Testis (tissue), 3 donors: ENCODE data around the gene ZNF473. TPM values are rescaled to one million over a fixed set of nuclear protein-coding genes. Genes with fewer than 3 reads are reported as not detected.
"Not testable (repeated sequence)": the region's sequence is repeated elsewhere in the genome, so short reads cannot be mapped to it uniquely, and the experiment has no call there.

Experiments
- DNase-seq: peaks from one replicate; pipeline ENCODE4 v3.0.0-alpha.2; 2019
- H3K27ac ChIP-seq, 2 donors: fragments of 200-600 bp; sonication (generic); one replicate each; pipeline ENCODE4 v1.5.1; 2019
- H3K27me3 ChIP-seq: fragments of 200-600 bp; sonication (generic); one replicate; pipeline ENCODE4 v1.5.1; 2019
- H3K36me3 ChIP-seq: fragments of 200-600 bp; sonication (generic); one replicate; pipeline ENCODE4 v1.5.1; 2017; ENCODE audit warnings: low read depth; ENCODE audit errors: missing control alignments
- H3K4me1 ChIP-seq: fragments of 200-600 bp; sonication (generic); one replicate; pipeline ENCODE4 v1.5.1; 2019
- H3K4me3 ChIP-seq, 2 donors: fragments of 200-600 bp; sonication (generic); one replicate each; pipeline ENCODE4 v1.5.1; 2017 to 2019
- H3K9me3 ChIP-seq: fragments of 200-600 bp; sonication (generic); one replicate; pipeline ENCODE4 v1.5.1; 2017
- CTCF ChIP-seq, 3 experiments: fragments of 450-650 bp in 2 of 3; fragments of 200-600 bp in 1 of 3; sonication (generic) in 1 of 3; IDR thresholded peaks; one replicate each; pipeline ENCODE4 v1.5.1; 2016 to 2019; ENCODE audit warnings: antibody characterized with exemption in 3 of 3, mild to moderate bottlenecking in 2 of 3, moderate library complexity in 1 of 3
- POLR2A ChIP-seq: fragments of 450-650 bp; IDR thresholded peaks from one replicate; pipeline ENCODE4 v1.6.1; 2017; ENCODE audit warnings: antibody characterized with exemption, mild to moderate bottlenecking, moderate library complexity
- WGBS, 2 donors: methylation state at CpG; one replicate each; pipeline ENCODE4 v1.1.5; 2018; 5-methylcytosine and 5-hydroxymethylcytosine counted together
- intact Hi-C: fragments of 100-400 bp; cut with DNase I; formaldehyde crosslinking; loops from one replicate; pipeline ENCODE4 v1.15.1; 2023; ENCODE audit warnings: low total_unique reads
- polyA plus RNA-seq: library from polyadenylated mRNA; stranded (reverse); fragments of 350-450 nt; fragmentation: Illumina TruSeq; extraction: RNeasy Lipid Tissue Mini Kit (QIAGEN cat#74804); gene quantifications from one replicate; pipeline ENCODE4 v1.2.3, GENCODE V29; 2014; ENCODE audit warnings: low read depth, low replicate concordance; ENCODE audit not compliant: insufficient read depth
- total RNA-seq, 2 donors: library from RNA; depleted of rRNA; stranded (reverse); fragments of >200 nt; gene quantifications; one replicate each; pipeline ENCODE4 v1.2.3, GENCODE V29; 2016

Gene ZNF473
- total and polyA plus RNA-seq, 3 donors from 2014 or later = 77.7 to 106 (median 92.8) TPM

- 85 to 89% methylated on average over 10 of the region's 10 CpGs for WGBS, 2 donors
- Histone ChIP-seq H3K4me3 (no peak overlapping the region), H3K9me3 (no peaks in the 10 kb centered on the region), H3K27ac (no peak overlapping the region), H3K27me3 (no peaks in the 10 kb centered on the region), H3K4me1 (no peaks in the 10 kb centered on the region), H3K36me3 (no peaks in the 10 kb centered on the region)
- intact Hi-C loops = no loop called here
- no peak for DNase-seq
- no peak for TF ChIP-seq CTCF (IDR thresholded peaks at IDR 0.05)
- TF ChIP-seq POLR2A = no peak
These were observed 40.1 kb downstream of the ZNF473 start for GRCh38 chr19:50065938-50066337.

DNA sequence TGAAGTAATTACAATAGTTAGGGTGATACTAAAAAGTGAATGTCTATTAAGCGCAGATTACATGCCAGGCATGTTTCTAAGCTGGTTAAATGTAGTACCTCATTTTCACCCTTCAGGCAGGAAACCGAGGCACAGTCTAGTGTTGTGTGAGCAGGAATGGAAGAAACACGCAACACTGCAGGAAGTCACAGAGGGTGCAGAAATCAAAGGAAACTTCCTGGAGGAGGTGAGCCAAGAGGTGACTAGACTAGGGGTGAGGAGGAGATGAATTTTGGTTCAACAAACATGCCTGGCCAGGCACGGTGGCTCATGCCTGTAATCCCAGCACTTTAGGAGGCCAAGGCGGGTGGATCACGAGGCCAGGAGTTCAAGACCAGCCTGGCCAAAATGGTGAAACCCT, 41.8 kb downstream of the ZNF473 start:
- no peak for DNase-seq
- intact Hi-C loops = no loop called here
- 85 to 88% methylated on average over 6 of the region's 6 CpGs for WGBS, 2 donors
- H3K4me3 ChIP-seq = no peak overlapping the region
- H3K36me3 ChIP-seq = no peaks in the 10 kb centered on the region
- H3K4me1 ChIP-seq = no peaks in the 10 kb centered on the region
- no peaks in the 10 kb centered on the region for H3K9me3 ChIP-seq
- TF ChIP-seq POLR2A (no peak), CTCF (IDR thresholded peaks at IDR 0.05) (no peak)
- no peaks in the 10 kb centered on the region for H3K27me3 ChIP-seq
- H3K27ac ChIP-seq = no peak overlapping the region

DNA sequence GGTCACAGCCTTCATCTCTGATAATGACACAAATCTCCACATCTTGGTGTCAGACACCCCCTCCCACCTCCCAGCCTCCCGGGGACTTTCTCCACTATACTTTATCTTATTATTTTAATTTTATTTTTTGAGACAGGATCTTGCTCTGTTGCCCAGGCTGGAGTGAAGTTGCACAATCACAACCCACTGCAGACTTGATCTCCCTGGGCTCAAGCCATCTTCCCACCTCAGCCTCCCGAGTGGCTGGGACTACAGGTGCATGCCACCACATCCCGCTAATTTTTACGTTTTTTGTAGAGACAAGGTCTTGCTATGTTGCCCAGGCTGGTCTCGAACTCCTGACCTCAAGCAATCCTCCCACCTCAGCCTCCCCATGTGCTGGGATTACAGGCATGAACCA, 42.6 kb downstream of the ZNF473 start:
- DNase-seq, H3K4me3 ChIP-seq, H3K27me3 ChIP-seq, H3K9me3 ChIP-seq, H3K36me3 ChIP-seq, H3K27ac ChIP-seq, intact Hi-C loops, H3K4me1 ChIP-seq: not testable (repeated sequence)
- 85 to 88% methylated on average over 5 of the region's 5 CpGs for WGBS, 2 donors

DNA sequence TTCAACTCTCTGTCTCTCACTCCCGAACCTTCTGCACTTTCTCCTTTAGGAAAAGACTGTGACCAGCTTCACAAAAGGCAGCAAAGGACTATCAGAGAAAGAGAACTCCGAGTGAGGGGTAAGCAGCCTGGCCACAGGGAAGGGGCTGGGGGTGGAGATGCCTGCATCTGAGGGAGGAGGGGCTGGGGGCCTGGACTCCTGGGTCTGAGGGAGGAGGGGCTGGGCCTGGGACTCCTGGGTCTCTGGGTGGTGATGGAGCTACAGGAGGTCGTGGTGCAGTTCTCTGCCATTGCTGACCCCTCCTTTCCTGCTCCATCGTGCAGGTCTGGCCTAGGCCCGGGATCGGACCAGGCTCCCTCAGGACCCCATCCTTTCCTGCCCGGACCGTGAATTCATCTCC, 49.3 kb downstream of the ZNF473 start:
- H3K27ac ChIP-seq, H3K9me3 ChIP-seq, H3K27me3 ChIP-seq, intact Hi-C loops, H3K4me1 ChIP-seq, H3K36me3 ChIP-seq, H3K4me3 ChIP-seq, DNase-seq: not testable (repeated sequence)
- 20 to 85% methylated on average over 1 to 3 of the region's 8 CpGs for WGBS, 2 donors

DNA sequence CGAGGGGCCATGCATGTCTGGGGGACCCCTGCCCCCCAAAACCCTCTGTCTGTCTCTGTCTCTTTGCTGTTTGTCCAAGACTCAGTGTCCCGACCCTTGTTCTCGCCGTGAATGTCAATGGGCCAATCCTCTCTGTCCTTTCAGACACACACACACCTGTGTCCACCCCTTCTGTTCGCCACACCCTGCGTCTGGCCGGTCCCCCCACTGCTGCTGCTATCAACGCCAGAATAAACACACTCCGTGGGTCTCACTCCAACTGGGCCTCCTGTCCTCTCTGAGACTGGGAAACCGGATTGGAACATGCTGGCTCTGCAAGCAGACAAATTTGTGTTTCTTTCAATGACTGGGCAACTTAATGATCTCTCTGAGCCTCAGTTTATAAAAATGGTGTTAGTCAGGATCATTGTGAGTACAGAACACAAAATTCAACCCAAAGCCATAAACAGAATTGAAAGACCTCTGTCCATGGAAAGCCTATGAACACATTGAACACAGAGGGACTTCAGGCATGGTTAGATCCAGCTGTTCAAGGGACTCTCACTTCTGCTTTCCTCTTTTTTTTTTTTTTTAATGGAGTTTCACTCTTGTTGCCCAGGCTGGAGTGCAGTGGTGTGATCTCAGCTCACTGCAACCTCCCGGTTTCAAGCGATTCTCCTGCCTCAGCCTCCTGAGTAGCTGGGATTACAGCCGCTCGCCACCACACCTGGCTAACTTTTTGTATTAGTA, 50.0 kb downstream of the ZNF473 start:
- H3K27ac ChIP-seq, H3K36me3 ChIP-seq, H3K9me3 ChIP-seq, H3K27me3 ChIP-seq, H3K4me3 ChIP-seq, H3K4me1 ChIP-seq, intact Hi-C loops, DNase-seq: not testable (repeated sequence)
- WGBS, 2 donors = 84 to 88% methylated on average over 13 of the region's 14 CpGs

DNA sequence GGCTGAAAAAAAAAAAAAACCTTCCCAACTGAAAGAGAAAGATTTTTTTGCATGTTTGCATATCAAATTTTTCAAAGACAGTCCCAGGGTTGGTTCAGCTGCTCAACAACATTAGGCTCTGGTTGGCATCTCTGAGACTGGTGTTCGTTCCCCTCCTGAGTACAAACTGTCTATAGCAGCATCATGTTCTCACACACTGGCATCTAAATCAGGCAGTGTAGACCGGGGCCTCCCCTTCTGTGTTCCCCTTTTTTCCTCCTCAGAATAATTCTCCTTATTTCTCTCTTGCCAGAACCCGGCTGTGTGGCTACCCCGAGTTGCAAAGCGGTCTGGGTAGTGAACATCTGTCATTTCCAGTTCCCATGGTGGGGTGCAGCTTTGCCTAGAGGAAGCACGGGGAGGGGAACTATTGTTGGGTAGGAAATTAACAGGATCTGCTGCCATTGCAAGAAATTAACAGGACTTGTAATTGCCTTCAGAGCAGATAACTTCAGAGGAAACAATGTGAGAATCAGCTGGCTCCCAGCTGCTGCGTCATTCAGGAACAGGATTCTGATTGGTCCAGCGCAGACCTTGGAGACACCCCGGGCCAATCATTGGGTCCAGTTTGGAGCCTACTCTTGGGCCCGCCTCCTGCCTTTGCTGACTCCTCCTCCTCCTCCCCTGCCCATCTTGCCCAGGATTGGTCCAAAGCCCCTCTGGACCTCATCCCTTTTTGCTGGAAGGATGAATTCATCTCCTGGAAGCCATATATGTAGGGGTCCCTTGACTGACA, 51.0 kb downstream of the ZNF473 start:
- H3K36me3 ChIP-seq, H3K4me1 ChIP-seq, H3K9me3 ChIP-seq, H3K27me3 ChIP-seq, H3K4me3 ChIP-seq, intact Hi-C loops, H3K27ac ChIP-seq: not testable (repeated sequence)
- DNase-seq = peak; percentile 49
- WGBS, 2 donors = 38 to 64% methylated on average over 6 to 10 of the region's 10 CpGs

GRCh38 chr19:50079014-50079413, 53.2 kb downstream of the ZNF473 start:
- intact Hi-C loops, DNase-seq, H3K36me3 ChIP-seq, H3K9me3 ChIP-seq, H3K4me1 ChIP-seq, H3K4me3 ChIP-seq, H3K27me3 ChIP-seq, H3K27ac ChIP-seq: not testable (repeated sequence)
- 93 to 96% methylated on average over 4 of the region's 5 CpGs for WGBS, 2 donors

DNA sequence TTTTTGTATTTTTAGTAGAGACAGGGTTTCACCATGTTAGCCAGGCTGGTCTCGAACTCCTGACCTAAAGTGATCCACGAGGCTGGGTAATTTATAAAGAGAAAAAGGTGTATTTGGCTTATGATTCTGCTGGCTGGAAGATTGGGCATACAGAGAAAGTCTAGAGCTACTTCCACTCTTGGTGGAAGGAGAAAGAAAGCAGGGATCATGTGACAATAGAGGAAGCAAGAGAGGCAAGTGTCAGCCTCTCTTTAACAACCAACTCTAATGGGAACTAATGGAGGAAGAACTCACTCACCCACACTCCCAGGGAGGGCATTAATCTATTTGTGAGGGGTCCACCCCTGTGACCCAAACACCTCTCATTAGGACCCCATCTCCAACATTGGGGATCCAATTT, 58.6 kb downstream of the ZNF473 start:
- not testable (repeated sequence) for H3K36me3 ChIP-seq

GRCh38 chr19:50087153-50087552, 61.3 kb downstream of the ZNF473 start:
- H3K36me3 ChIP-seq, H3K4me3 ChIP-seq, H3K4me1 ChIP-seq, DNase-seq, H3K9me3 ChIP-seq, H3K27ac ChIP-seq, intact Hi-C loops, H3K27me3 ChIP-seq: not testable (repeated sequence)
- WGBS, 2 donors = 66 to 92% methylated on average over 4 of the region's 4 CpGs

More for the DNA sequence above, 58.6 kb downstream of the ZNF473 start:
- H3K4me3 ChIP-seq, intact Hi-C loops, DNase-seq, H3K27ac ChIP-seq, H3K9me3 ChIP-seq, H3K4me1 ChIP-seq, H3K27me3 ChIP-seq: not testable (repeated sequence)
- 80 to 85% methylated on average over 2 of the region's 2 CpGs for WGBS, 2 donors
